ENCODE data around the gene ENTPD3.
"Not testable (repeated sequence)": the region's sequence is repeated elsewhere in the genome, so short reads cannot be mapped to it uniquely, and the experiment has no call there.

ENTPD3 gene

DNA sequence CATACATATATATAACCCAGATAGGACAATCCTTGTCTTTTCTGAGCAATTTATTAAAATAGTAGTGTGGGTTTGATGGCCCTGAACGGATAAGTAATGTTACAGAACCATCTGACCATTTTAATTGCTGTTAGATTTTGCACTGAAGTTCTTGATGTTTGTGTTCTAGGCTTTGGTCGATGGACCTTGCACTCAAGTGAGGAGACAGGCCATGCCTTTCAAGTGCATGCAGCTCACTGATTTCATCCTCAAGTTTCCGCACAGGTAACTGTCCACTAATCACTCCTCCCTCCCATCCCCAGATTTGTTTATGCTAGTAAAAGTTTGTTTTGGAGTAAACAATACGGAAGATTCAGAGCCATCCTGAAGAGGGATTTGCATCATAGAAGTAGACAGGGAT is 71.5 kb downstream of the ENTPD3 start:
- no peak for DNase-seq

DNA sequence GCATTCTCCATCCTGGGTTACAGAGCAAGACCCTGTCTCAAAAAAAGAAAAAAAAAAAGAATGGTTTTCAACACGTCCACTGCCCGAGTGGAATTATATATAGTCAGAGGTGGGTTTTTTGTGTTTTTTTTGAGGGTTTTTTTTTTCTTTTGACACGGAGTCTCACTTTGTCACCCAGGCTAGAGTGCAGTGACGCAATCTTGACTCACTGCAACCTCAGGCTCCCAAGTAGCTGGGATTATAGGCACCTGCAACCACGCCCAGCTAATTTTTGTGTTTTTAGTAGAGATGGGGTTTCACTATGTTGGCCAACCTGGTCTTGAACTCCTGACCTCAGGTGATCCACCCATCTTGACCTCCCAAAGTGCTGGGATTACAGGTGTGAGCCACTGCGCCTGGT is 73.5 kb downstream of the ENTPD3 start:
- DNase-seq: not testable (repeated sequence)

DNA sequence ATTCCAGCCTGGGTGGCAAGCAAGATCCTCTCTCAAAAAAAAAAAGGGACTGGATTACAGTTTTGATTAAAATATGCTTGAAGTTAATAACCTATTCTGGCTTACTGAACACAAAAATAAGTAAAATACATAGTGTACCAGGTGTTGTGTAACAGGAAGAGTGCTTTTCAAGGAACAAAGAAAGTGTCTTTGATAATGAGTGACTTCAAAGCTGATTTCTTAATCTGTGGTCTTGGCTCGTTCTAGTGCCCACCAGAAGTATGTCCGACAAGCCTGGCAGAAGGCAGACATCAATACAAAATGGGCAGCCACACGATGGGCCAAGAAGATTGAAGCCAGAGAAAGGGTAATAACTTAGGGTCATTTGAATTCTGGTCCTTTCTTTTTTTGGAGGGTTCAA is 74.2 kb downstream of the ENTPD3 start:
- DNase-seq: no peak

DNA sequence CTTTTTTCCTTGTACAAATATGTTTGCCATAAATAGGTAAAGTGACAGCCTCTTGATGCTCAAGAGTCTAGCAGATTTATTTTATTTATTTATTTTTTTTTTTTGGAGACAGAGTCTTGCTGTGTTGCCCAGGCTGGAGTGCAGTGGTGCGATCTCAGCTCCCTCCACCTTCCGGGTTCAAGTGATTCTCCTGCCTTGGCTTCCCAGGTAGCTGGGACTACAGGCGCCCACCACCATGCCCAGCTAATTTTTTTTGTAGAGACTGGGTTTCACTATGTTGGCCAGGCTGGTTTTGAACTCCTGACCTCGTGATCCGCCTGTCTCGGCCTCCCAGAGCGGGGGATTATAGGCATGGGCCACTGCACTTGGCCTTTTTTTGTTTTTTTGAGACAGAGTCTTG is 75.9 kb downstream of the ENTPD3 start:
- not testable (repeated sequence) for DNase-seq

DNA sequence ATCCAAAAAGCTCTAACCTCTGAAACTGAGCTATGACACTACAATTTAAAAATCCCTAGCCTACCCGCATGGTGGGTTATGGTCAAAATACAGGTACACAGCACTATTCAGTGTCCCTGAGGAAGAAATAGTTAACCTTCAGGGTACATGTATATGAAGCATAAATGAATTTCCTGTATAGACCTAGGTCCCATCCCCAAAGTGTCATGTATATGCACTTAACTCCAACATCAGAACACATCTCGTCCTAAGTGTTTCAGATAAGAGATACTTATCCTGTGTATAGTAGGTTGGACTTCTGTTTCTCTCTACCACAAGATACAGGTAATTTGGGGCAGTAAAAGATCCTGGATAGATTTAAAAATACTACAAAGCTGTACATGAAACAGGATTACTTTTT is 76.6 kb downstream of the ENTPD3 start:
- DNase-seq: no peak

DNA sequence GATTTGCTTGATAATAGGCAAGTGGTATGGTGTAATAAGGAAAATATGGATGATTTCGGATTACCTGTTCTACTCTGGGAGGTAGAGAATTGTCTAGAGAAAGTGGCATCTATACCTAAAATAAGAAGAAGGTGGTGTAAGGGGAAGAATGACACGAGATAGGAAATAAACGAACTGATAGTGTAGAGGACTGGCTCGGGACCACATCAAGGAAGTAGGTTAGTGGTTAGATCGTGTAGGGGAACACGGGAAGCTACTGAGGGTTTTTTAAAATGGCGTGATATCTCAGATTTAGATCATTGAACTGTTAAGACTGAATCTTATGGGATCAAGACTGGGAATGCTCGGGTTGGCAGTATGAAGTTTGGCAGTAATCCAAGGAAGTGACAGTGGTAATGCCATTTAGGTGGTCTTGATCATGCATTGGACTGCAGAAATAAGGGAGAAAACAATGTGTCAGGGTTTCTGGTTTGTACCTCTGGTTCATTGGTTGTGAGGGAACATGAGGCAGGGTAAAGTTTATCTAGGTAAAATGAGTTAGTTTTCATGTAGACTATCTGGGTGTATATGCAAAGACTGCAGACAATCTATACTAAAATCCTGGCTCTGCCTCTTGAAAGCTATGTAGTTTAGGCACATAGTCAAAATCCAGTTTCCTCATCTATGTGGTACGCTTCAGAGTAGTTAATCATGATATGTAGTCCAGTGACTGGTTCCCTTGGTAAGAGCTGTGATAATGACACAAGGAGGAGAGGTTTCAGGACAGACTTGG is 77.5 kb downstream of the ENTPD3 start:
- no peak for DNase-seq

DNA sequence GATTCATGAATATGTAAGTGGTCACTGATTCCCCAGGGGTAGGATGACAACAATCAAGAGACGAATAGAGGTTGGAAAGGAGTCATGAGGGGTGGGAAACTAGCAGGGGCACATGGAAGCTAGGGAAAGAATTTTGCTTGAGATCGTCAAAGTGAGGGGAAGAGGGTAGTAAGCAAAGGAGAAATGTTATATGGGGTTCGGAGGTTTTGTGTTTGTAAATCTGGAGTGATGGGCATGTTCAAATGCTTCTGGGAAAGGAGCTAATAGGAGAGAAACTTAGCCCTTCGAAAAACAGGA is 78.1 kb downstream of the ENTPD3 start:
- no peak for DNase-seq

DNA sequence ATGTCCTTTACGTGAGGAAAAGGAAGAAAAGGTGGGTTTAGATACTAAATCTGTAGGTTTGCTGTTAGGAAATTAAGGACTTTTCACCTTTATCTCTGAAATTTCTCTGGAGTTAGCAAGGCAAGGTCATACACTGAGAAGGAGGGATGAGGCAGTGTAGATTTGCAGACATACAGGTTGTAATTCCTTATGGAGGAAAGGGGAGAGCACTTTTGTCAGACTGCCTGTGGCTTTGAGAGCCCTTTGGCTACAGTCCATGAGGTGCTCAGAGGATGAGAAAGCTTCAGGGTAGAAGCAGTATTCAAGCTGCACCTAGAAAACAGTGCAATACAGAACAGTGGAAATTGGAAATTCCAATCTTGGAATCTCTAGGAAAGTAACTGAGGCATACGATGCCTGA is 78.5 kb downstream of the ENTPD3 start:
- no peak for DNase-seq

DNA sequence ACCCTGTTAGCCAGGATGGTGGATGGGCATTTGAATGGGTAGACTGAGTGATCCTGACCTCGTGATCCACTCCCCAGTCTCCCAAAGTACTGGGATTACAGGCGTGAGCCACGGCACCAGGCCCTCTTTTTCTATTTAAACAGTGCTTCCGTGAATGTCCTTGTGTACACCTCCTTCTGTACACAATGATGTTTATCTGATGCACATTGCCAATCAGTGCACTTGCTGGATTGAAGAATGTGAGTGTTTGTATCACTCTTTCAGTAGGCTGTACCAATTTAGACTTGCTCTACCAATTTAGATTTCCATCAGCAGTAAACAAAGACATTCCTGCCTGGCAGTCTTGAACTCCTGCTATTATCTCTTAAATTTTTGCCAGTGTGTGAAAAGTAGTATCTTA is 81.0 kb downstream of the ENTPD3 start:
- DNase-seq: no peak

DNA sequence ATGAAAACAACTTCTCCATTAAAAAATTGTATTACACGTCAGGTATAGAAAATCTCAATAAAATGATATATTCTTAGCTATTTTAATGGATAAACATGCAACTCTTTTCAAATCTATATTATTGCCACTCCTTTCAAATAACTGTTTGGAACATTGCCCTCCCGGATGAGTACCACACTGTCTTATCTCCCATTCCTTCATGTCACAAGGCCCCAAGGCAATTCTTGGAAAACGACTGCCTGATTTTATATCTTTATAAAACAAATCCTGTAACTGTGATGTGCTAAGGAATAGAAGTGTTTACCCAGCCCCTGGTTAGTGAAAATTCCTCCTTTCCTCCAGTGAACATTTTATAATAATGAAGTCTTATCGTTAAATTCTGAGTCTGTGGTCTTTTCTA is 83.7 kb downstream of the ENTPD3 start:
- DNase-seq: no peak

DNA sequence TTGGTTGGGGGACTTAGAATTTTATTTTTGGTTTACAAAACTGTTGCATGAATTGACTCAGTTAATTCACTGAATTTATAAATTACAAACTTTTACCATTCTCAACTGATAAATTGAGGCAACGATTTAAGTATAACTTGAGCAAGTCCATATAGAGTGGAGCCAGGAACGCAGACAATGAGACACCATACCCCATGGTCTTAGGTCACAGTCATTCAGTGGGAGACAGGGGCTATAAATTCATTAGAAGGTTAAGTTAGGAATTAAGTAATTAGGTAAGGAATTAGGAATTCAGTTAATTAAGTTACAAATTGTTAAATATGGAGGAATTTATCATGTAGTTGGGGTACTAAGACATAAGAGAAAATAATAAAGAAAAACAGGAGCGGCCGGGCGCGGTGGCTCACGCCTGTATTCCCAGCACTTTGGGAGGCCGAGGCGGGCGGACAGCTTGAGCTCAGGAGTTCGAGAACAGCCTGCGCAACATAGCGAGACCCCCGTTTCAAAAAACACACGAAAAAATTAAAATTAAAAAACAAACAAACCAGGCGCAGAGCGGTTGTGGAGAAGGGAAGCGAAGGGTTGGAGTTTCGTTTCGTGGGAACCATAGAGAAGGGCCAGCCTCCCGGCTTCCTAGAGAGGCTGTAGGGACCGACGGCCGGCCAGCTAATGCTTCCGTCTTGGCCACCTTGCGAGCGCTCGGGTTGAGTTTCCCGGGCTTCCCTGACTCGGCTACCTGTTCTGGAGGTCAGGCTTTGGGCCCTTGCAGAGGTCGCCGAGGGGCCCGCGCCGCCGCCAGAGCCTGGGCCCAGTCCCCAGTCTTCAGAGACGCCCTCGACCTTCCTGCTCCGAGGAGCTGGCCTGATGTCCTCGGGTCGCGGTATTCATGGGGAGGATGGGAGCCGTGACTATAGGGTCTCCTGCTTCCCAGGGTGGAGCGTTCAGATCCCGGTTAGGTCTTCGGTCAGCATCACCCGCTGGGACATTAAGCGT is 89.8 kb downstream of the ENTPD3 start, which contains the start of gene ZNF619:
Gene ZNF619 (plus strand): TSS at position 645 of the 993 bp plus-strand sequence. CDS start 858 bp downstream, outside the sequence.
- peak in 52 of 56 donors; percentile 2 to 68 (median 37) for DNase-seq

DNA sequence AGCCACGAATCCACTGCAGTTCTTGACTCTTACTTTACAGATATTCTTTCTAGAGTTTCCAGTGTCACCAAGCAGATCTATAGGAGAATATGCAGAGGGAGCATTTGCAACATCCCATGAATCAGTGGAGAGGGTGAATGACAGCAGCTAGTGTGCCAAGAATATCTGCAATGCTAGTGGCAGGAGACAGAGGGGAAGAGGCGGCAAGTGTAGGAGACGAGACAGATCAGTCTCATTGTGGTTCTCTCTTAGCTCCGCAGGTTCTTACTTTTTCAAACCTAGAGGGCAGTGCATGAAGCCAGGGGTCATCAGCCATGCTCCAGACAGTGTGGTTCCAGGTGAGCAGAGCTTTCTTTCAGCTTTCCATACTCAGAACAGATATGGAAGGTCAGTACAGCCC is 90.7 kb downstream of the ENTPD3 start:
- peak in 8 of 56 donors; percentile 1 to 28 (median 6) for DNase-seq

Measured in amygdala (tissue), 56 donors.